Fibroblast of villous mesenchyme (primary cell): ENCODE measurements around the gene RAPGEF1. TPM values are rescaled to one million over a fixed set of nuclear protein-coding genes. Genes with fewer than 3 reads are reported as not detected.

Experiments
- DNase-seq: peaks from one replicate; pipeline ENCODE4 v3.0.0-alpha.2; 2010; ENCODE audit warnings: low read depth
- H3K4me3 ChIP-seq: 2 replicates; pipeline ENCODE4 v1.5.1; 2011; ENCODE audit warnings: low read depth, mild to moderate bottlenecking, low read length
- small RNA-seq: library from RNA; depleted of rRNA; stranded (forward); fragments of <200 nt; gene quantifications from one replicate; pipeline ENCODE3, GENCODE V24; 2012
- total RNA-seq: library from RNA; depleted of rRNA; stranded (reverse); fragments of >200 nt; gene quantifications from 2 replicates; pipeline ENCODE4 v1.2.3, GENCODE V29; 2012
- TF ChIP-seq, protein P1 (sequence below): IDR thresholded peaks from 2 replicates; pipeline ENCODE4 v1.5.1; 2012; ENCODE audit warnings: low read depth, mild to moderate bottlenecking, low read length; ENCODE audit not compliant: insufficient read depth

The RAPGEF1 gene
- total RNA-seq, 1 donor, result 22.9 TPM

DNA sequence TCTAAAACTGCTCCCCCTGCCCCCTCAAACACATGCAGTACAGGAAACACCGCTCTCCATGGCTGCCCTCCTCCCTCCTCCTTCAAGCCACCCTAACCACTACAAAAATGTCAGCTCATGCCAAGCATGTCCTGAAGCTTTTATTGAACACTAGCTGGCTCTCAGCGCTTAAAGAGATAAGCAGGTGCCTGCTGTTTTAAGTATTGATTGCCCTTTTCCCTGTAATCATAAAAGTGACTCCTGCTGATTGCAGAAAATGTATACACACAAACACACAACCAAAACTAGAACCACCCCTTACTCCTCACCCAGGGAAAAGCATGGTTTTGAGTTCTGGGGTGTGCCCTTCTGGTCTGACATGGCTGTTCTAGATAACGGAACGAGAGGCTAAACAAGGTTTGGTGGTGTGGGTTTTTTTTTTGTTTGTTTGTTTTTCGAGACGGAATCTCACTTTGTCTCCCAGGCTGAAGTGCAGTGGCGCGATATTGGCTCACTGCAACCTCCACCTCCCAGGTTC is 205.1 kb downstream of the RAPGEF1 start:
- H3K4me3 ChIP-seq, result no peak overlapping the region
- TF ChIP-seq, protein P1, sequence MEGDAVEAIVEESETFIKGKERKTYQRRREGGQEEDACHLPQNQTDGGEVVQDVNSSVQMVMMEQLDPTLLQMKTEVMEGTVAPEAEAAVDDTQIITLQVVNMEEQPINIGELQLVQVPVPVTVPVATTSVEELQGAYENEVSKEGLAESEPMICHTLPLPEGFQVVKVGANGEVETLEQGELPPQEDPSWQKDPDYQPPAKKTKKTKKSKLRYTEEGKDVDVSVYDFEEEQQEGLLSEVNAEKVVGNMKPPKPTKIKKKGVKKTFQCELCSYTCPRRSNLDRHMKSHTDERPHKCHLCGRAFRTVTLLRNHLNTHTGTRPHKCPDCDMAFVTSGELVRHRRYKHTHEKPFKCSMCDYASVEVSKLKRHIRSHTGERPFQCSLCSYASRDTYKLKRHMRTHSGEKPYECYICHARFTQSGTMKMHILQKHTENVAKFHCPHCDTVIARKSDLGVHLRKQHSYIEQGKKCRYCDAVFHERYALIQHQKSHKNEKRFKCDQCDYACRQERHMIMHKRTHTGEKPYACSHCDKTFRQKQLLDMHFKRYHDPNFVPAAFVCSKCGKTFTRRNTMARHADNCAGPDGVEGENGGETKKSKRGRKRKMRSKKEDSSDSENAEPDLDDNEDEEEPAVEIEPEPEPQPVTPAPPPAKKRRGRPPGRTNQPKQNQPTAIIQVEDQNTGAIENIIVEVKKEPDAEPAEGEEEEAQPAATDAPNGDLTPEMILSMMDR, result no peak
- DNase-seq, result no peak

DNA sequence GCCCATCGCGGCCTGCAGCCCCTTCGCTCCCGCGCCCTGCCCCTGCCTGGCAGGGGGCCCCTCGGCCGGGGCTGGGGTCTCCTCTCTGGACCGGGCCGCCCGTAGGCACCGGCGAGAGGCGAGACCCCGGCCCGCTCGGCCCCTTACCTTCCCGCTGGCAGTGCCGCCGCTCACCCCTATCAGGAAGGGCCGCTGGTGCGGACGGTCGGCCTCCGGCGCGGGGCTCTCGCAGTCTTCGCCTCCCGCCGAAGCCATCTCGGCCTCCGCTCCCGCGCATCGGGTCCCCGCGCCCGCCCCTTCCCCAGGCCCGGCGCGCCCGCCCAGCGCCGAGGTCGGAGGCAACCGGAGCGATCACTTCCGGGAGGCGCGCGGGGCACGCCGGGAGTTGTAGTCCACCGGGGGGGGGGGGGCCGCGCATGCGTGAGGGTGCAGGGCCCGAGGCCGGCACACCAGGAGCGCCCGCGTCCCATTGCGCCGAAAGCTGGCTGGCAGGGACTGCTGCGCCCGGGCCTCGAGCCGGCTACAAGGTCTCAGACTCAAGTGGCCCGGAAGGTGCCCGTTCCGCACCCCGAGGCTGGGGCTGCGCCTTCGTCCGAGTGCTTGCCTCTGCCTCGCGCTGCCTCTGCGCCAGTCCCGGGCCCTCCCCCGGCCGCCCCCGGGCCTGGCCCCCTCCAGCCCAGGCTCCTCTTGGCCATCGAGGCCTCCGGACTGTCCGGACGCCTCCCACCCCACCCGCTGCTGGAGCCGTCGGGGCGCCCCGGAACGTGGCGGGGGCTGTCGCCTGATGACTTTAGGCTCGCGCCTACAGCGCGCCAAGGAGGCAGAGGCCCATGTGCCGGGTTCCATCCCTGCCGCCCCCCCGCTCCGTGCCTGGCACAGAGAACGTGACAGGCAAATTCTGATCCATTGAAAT is 208.7 kb downstream of the RAPGEF1 start, which contains the start of gene UCK1:
UCK1 (minus strand) TSS at position 344 of the 913 bp plus-strand sequence; CDS start at position 255, 89 bp downstream.
- TF ChIP-seq, protein P1, result no peak
- DNase-seq, result peak; percentile 81
- peak within 1 kb of the TSS; percentile 79 for H3K4me3 ChIP-seq

DNA sequence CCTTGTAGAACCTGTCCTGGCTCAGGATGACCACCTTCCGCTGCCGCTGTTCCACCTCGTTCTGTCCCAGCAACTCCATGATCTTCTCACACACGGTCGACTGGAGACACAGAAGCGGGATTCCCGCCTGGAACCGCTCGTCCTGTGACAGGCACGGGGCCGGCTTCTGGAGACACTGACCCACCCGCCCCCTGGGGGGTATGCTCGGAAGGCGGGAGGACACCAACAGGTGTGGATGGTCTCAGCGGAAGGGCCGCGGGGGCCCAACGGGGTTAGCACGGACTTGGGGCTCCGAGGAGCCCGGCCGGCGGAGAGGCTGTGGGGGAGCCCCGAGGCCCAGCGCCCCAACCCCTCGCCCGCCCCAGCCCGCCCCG is 209.3 kb downstream of the RAPGEF1 start:
- peak overlapping the region; percentile 79 for H3K4me3 ChIP-seq
- TF ChIP-seq, protein P1, result no peak
- peak; percentile 41 for DNase-seq

DNA sequence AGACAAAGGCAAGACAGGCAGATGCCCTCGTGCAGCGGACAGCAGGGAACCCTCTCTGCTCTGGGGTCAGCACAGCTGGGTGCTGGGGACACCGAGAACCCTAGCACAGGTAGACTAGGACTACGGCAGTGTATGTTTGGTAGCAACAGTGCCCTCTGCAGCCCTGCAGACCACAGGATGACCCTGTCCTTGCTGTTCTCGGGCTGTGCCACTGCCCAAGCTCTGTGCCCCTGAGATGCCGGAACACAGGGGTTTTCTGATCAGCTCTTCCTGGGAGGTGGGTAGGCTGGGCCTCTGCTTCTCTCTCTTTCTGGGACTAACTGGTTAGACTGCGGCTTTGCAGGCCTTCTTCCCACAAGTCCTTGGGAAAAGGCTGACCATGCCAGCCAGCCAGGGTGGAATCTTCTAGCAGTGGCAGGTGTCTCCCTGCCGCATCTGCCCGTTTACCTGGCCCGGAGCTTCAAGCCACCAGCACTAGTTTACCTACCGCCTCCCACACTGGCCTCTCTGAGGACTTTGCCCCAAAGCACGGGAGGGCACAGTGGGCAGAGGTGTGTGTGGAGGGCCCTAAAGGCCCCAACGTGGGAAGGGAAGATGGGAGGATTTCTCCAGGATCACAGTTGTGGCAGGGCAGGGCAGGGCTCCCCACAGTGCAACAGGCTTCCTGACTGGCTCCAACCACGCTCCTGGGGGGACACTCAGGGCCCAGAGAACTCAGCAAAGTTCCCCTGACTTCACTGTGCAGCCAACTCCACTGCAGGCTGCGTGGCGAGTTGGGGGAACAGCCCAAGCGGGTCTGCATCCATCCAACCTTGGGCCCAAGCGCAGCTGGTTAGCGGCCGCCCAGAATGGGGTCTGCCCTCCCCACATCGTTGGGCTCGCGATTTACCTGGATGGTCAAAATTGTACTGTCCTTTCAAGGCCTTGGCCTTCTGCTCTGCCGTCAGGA is 210.0 kb downstream of the RAPGEF1 start:
- H3K4me3 ChIP-seq, result peak overlapping the region; percentile 79
- no peak for DNase-seq
- TF ChIP-seq, protein P1, result no peak

DNA sequence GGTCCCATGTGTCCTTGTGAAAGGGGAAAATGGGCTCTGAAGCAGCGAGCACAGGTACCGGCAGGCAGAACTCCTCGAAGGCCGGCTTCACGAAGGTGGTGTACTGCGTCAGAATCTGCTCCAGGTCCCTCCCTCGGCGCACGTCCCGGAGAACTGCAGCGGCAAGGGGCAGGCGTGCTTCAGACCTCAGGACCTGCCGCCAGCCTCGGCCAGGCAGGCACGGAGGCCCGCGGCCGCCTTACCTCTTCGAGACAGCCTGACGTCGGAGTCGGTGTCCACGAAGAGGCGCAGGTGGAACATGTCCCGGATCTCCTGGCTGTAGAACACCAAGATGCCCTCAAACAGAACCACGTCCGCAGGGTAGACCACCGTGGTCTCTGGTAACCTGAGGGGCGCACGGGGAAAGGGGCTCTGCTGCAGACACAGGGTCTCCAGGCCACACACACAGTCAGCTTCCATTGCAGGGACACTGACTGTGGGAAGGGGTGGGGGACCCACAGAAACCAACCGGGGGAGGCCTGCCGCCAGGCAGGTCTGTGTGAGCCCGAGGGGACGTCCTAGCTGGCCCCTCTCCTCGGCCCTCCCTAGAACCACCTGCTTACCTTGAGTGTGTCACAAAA is 210.9 kb downstream of the RAPGEF1 start:
- H3K4me3 ChIP-seq, result no peak overlapping the region
- TF ChIP-seq, protein P1, result no peak
- no peak for DNase-seq

DNA sequence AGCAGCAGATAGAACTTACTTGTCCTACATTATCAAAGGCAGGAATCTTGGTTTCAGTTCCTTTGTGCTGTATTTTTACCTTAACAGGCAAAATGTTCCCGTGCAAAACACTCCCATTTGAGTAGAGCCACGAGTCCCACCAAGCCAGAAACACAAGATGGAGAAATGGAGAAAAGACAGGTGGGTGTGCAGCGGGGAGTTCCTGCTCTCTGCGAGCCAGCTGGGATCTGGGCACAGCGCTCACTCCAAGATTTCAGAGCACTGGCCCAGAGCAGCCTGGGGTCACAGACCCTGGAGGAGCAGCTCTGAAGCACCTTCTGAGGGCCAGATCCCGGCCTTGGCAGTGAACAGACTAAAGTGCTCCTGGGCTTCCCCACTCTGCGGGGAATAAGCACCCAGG is 211.7 kb downstream of the RAPGEF1 start:
- H3K4me3 ChIP-seq, result no peak overlapping the region
- TF ChIP-seq, protein P1, result no peak
- DNase-seq, result no peak

Small RNAs within 50 kb of the gene (small RNA-seq; reads per million reads assigned to genes)
- not detected for gene EIF4A1P3
- gene RF00272, result not detected
- not detected for gene RN7SL328P

Other genes starting within 250 kb of the RAPGEF1 start
- gene POMT1, start 237.2 kb downstream of the RAPGEF1 start, total RNA-seq, result 27.1 and 36.3 TPM in 2 replicates
- gene UCK1, start 208.8 kb downstream of the RAPGEF1 start, total RNA-seq, result 20.6 and 28.5 TPM in 2 replicates
- not detected in 2 replicates for gene PRRT1B, start 194.6 kb downstream of the RAPGEF1 start, total RNA-seq